22Rv1 (cell line): Measurements from ENCODE around the gene SLC35E2B.
"Not testable (repeated sequence)": the region's sequence is repeated elsewhere in the genome, so short reads cannot be mapped to it uniquely, and the experiment has no call there.

ENCODE experiments used
- CTCF ChIP-seq: fragments of 450-650 bp; IDR thresholded peaks from 2 replicates; pipeline ENCODE4 v1.5.1; 2017; ENCODE audit warnings: mild to moderate bottlenecking
- ZFX ChIP-seq: fragments of 450-650 bp; IDR thresholded peaks from 2 replicates; pipeline ENCODE4 v1.6.1; 2017; ENCODE audit warnings: antibody characterized with exemption, borderline replicate concordance

DNA sequence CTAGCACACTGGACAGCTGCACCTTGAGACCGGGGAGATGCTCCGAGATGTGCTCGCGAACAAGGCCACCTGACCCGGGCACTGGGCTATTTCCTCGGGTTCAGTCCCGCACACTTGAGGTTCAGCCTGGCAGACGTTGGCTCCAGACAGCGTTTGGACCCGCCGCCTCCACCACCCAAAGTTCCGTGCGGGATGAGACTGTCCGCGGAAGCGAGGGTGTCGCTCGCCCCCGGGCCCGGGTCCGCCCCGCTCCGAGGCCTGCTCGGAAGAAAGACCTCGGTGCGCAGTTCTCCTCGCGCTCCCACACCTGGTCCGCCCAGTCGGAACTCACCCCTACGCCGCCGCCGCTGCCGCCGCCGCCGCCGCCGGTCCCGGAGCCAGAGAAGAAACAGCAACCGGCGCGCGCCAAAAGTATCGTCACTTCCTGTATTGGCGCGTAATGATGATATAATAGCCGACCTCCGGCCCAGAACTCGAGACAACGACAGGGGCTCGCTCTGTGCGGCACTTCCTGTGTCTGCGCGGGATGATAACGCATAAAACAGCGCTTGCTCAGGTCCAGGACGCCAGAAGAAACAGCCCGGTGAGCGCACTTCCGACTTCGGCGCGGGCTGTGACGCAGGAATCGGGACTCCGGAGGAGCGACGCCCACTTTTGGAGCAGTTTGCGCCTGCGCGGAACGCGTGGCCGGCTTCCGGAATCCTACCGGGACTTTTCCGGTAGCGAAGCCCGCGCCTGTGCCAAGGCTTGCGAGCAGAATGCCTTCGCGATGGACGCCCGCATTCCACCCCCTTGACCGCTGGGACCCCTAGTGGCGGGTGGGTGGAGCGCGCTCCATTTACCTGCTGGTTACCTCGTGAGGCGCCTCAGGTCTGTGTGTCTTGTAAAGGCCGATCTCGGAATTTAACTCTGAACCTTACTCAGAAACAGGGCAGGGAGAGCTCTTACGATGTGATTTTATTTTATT, 33.7 kb downstream of the SLC35E2B start, which contains the start of gene CDK11B:
- TF ChIP-seq CTCF, result peak; percentile 53
- TF ChIP-seq ZFX, result not testable (repeated sequence)
